Upper lobe of left lung (tissue), 4 donors: ENCODE results near the gene MAP3K14.

Source experiments
- EP300 ChIP-seq, 4 donors: sonication (generic); formaldehyde crosslinking; IDR thresholded peaks; one replicate each; pipeline ENCODE4 v1.5.1; 2017; ENCODE audit warnings: antibody characterized with exemption in 4 of 4, control low read depth in 2 of 4
- POLR2A ChIP-seq, 4 donors: fragments of 450-650 bp; IDR thresholded peaks; one replicate each; pipeline ENCODE4 v1.5.1; 2016 to 2017; ENCODE audit warnings: antibody characterized with exemption in 4 of 4, mild to moderate bottlenecking in 2 of 4
- POLR2AphosphoS5 ChIP-seq, 2 donors: sonication (generic); formaldehyde crosslinking; IDR thresholded peaks; one replicate each; pipeline ENCODE4 v1.5.1; 2017; ENCODE audit warnings: antibody characterized with exemption in 2 of 2
- TF ChIP-seq, protein P1 (sequence below), 6 experiments: fragments of 450-650 bp in 4 of 6; fragments of 200-600 bp in 2 of 6; sonication (generic) in 2 of 6; IDR thresholded peaks; one replicate each; pipeline ENCODE4 v1.5.1; 2016 to 2019; ENCODE audit warnings: antibody characterized with exemption in 6 of 6

DNA sequence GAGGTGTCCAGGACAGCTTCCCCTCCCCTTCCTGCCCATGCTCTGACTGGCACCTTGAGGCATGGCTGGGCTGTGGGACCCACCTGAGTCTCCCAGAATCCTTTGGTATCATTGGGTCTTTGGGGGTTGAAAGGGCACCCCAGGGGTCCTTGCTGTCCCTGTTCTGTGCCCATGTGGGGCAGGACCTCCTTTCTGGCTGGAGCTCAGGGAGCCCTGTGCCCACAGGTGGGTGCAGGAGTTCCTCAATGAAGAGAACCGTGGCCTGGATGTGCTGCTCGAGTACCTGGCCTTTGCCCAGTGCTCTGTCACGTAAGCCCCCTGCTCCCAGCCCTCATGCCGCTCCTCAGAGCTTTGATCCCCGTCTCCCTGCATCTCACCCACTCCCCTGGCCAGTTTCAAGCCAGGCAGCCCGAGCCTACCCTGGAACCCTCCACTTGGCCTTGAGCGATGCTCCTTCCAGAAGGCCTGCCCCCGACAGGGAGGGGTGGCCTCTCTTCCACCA, 83.3 kb downstream of the MAP3K14 start:
- TF ChIP-seq, protein P1, sequence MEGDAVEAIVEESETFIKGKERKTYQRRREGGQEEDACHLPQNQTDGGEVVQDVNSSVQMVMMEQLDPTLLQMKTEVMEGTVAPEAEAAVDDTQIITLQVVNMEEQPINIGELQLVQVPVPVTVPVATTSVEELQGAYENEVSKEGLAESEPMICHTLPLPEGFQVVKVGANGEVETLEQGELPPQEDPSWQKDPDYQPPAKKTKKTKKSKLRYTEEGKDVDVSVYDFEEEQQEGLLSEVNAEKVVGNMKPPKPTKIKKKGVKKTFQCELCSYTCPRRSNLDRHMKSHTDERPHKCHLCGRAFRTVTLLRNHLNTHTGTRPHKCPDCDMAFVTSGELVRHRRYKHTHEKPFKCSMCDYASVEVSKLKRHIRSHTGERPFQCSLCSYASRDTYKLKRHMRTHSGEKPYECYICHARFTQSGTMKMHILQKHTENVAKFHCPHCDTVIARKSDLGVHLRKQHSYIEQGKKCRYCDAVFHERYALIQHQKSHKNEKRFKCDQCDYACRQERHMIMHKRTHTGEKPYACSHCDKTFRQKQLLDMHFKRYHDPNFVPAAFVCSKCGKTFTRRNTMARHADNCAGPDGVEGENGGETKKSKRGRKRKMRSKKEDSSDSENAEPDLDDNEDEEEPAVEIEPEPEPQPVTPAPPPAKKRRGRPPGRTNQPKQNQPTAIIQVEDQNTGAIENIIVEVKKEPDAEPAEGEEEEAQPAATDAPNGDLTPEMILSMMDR (IDR thresholded peaks at IDR 0.05), result no peak
- TF ChIP-seq POLR2AphosphoS5 (IDR thresholded peaks at IDR 0.05), result no peak
- no peak for TF ChIP-seq EP300 (IDR thresholded peaks at IDR 0.05)
- TF ChIP-seq POLR2A (IDR thresholded peaks at IDR 0.05), result no peak
